Measurements from ENCODE around the gene SLC43A3. TPM values are rescaled to one million over a fixed set of nuclear protein-coding genes. Genes with fewer than 3 reads are reported as not detected.

SLC43A3 gene
- total and polyA plus RNA-seq, 12 donors: 12.1 to 36.2 (median 19.8) TPM

GRCh38 chr11:57408771-57409170 is 18.1 kb downstream of the SLC43A3 start:
- Histone ChIP-seq H3K36me3 (peaks cover 0 to 76% (median 46%) of the 10 kb centered on the region in 9 donors), H3K4me3 (no peak overlapping the region), H3K4me1 (peaks cover 6 to 53% (median 45%) of the 10 kb centered on the region in 9 donors), H3K27me3 (no peaks in the 10 kb centered on the region), H3K27ac (peak overlapping the region in 5 of 10 donors; percentile 1 to 79 (median 23)), H3K9me3 (no peaks in the 10 kb centered on the region)
- 85 to 93% methylated on average over 2 of the region's 2 CpGs for WGBS, 2 donors
- no peak for ATAC-seq
- TF ChIP-seq CTCF (IDR thresholded peaks at IDR 0.05): no peak
- DNase-seq: no peak
- intact Hi-C loops (cut with DNase I): loop anchor here in 2 of 10 donors (5.0 kb wide), 2 partner anchors 51 to 56 kb away; no protein-coding TSS in a partner anchor

- no peaks in the 10 kb centered on the region for H3K9me3 ChIP-seq
- ATAC-seq (no peak), DNase-seq (no peak)
- intact Hi-C loops (cut with DNase I): loop anchor here in 2 of 10 donors (5.0 kb wide), 2 partner anchors 51 to 56 kb away; no protein-coding TSS in a partner anchor
- no peak for TF ChIP-seq CTCF (IDR thresholded peaks at IDR 0.05)
- 96% methylated on average over 8 of the region's 8 CpGs for WGBS, 2 donors
- H3K27me3 ChIP-seq: no peaks in the 10 kb centered on the region
- no peak overlapping the region for H3K4me3 ChIP-seq
- peaks cover 0 to 68% (median 43%) of the 10 kb centered on the region in 9 donors for H3K36me3 ChIP-seq
- H3K27ac ChIP-seq: peak overlapping the region in 8 of 10 donors; percentile 53 to 82 (median 74)
- peaks cover 6 to 45% (median 37%) of the 10 kb centered on the region in 9 donors for H3K4me1 ChIP-seq
Observed at GRCh38 chr11:57407941-57408475, 18.9 kb downstream of the SLC43A3 start.

- H3K27ac ChIP-seq: peak overlapping the region in 9 of 10 donors; percentile 49 to 82 (median 73)
- no peaks in the 10 kb centered on the region for H3K9me3 ChIP-seq
- TF ChIP-seq CTCF (IDR thresholded peaks at IDR 0.05): peak in 3 of 9 donors; percentile 24 to 42 (median 30)
- no peaks in the 10 kb centered on the region for H3K27me3 ChIP-seq
- peaks cover 0 to 61% (median 43%) of the 10 kb centered on the region in 9 donors for H3K36me3 ChIP-seq
- peaks cover 6 to 38% (median 30%) of the 10 kb centered on the region in 9 donors for H3K4me1 ChIP-seq
- DNase-seq (peak; percentile 43 to 64), ATAC-seq (peak; percentile 36 to 92 (median 78))
- WGBS, 2 donors: 61 to 68% methylated on average over 9 of the region's 9 CpGs
- H3K4me3 ChIP-seq: no peak overlapping the region
- intact Hi-C loops (cut with DNase I): loop anchor here in 2 of 10 donors (5.0 kb wide), 2 partner anchors 50 to 55 kb away; no protein-coding TSS in a partner anchor
Observed at GRCh38 chr11:57407010-57407920, 19.7 kb downstream of the SLC43A3 start.

GRCh38 chr11:57406337-57406904 is 20.5 kb downstream of the SLC43A3 start:
- Histone ChIP-seq H3K9me3 (no peaks in the 10 kb centered on the region), H3K27ac (peak overlapping the region in 9 of 10 donors; percentile 49 to 82 (median 73)), H3K36me3 (peaks cover 0 to 52% (median 40%) of the 10 kb centered on the region in 9 donors), H3K4me3 (no peak overlapping the region), H3K4me1 (peaks cover 6 to 38% (median 30%) of the 10 kb centered on the region in 9 donors), H3K27me3 (no peaks in the 10 kb centered on the region)
- DNase-seq (peak; percentile 25 to 49), ATAC-seq (peak; percentile 74 to 89 (median 79))
- no peak for TF ChIP-seq CTCF (IDR thresholded peaks at IDR 0.05)
- WGBS, 2 donors: 45 to 57% methylated on average over 4 of the region's 4 CpGs
- intact Hi-C loops (cut with DNase I): loop anchor here in 2 of 10 donors (5.0 kb wide), 2 partner anchors 49 to 54 kb away; no protein-coding TSS in a partner anchor
